ENCODE results near the gene MYO19.

Gene MYO19

GRCh38 chr17:36532435-36532975, 2.2 kb downstream of the MYO19 start:
- H3K4me1 ChIP-seq (ENCODE audit: control insufficient read depth in 2 of 2, insufficient read depth in 2 of 2, low read length in 2 of 2), result peaks cover 14 to 16% of the 10 kb centered on the region in 2 donors
- H3K27me3 ChIP-seq (ENCODE audit: control insufficient read depth in 2 of 2, insufficient read depth in 2 of 2, low read length in 2 of 2), result no peaks in the 10 kb centered on the region
- no peaks in the 10 kb centered on the region for H3K9me3 ChIP-seq (ENCODE audit: control insufficient read depth in 2 of 2, low read length in 2 of 2)
- no peak overlapping the region for H3K27ac ChIP-seq (ENCODE audit: low read depth in 2 of 2, low read length in 2 of 2)
- no peak overlapping the region for H3K9ac ChIP-seq (ENCODE audit: low read depth in 1 of 2, low read length in 2 of 2)
- H3K36me3 ChIP-seq (ENCODE audit: control insufficient read depth in 2 of 2, insufficient read depth in 2 of 2, low read length in 2 of 2), result peaks cover 33 to 34% of the 10 kb centered on the region in 2 donors
- H3K4me3 ChIP-seq (ENCODE audit: low read length in 2 of 2), result no peak overlapping the region

GRCh38 chr17:36529121-36529520, 5.5 kb downstream of the MYO19 start:
- no peaks in the 10 kb centered on the region for H3K27me3 ChIP-seq (ENCODE audit: control insufficient read depth in 2 of 2, insufficient read depth in 2 of 2, low read length in 2 of 2)
- H3K4me1 ChIP-seq (ENCODE audit: control insufficient read depth in 2 of 2, insufficient read depth in 2 of 2, low read length in 2 of 2), result peaks cover 6% of the 10 kb centered on the region in 2 donors
- no peak overlapping the region for H3K27ac ChIP-seq (ENCODE audit: low read depth in 2 of 2, low read length in 2 of 2)
- peaks cover 53 to 55% of the 10 kb centered on the region in 2 donors for H3K36me3 ChIP-seq (ENCODE audit: control insufficient read depth in 2 of 2, insufficient read depth in 2 of 2, low read length in 2 of 2)
- no peak overlapping the region for H3K9ac ChIP-seq (ENCODE audit: low read depth in 1 of 2, low read length in 2 of 2)
- no peaks in the 10 kb centered on the region for H3K9me3 ChIP-seq (ENCODE audit: control insufficient read depth in 2 of 2, low read length in 2 of 2)
- no peak overlapping the region for H3K4me3 ChIP-seq (ENCODE audit: low read length in 2 of 2)

GRCh38 chr17:36527621-36528250, 6.9 kb downstream of the MYO19 start:
- H3K4me3 ChIP-seq (ENCODE audit: low read length in 2 of 2), result no peak overlapping the region
- peaks cover 49 to 52% of the 10 kb centered on the region in 2 donors for H3K36me3 ChIP-seq (ENCODE audit: control insufficient read depth in 2 of 2, insufficient read depth in 2 of 2, low read length in 2 of 2)
- no peaks in the 10 kb centered on the region for H3K4me1 ChIP-seq (ENCODE audit: control insufficient read depth in 2 of 2, insufficient read depth in 2 of 2, low read length in 2 of 2)
- no peak overlapping the region for H3K9ac ChIP-seq (ENCODE audit: low read depth in 1 of 2, low read length in 2 of 2)
- no peaks in the 10 kb centered on the region for H3K27me3 ChIP-seq (ENCODE audit: control insufficient read depth in 2 of 2, insufficient read depth in 2 of 2, low read length in 2 of 2)
- no peak overlapping the region for H3K27ac ChIP-seq (ENCODE audit: low read depth in 2 of 2, low read length in 2 of 2)
- no peaks in the 10 kb centered on the region for H3K9me3 ChIP-seq (ENCODE audit: control insufficient read depth in 2 of 2, low read length in 2 of 2)

- Histone ChIP-seq H3K36me3 (ENCODE audit: control insufficient read depth in 2 of 2, insufficient read depth in 2 of 2, low read length in 2 of 2) (peaks cover 40 to 41% of the 10 kb centered on the region in 2 donors), H3K27ac (ENCODE audit: low read depth in 2 of 2, low read length in 2 of 2) (no peak overlapping the region), H3K27me3 (ENCODE audit: control insufficient read depth in 2 of 2, insufficient read depth in 2 of 2, low read length in 2 of 2) (no peaks in the 10 kb centered on the region), H3K9me3 (ENCODE audit: control insufficient read depth in 2 of 2, low read length in 2 of 2) (no peaks in the 10 kb centered on the region), H3K4me1 (ENCODE audit: control insufficient read depth in 2 of 2, insufficient read depth in 2 of 2, low read length in 2 of 2) (no peaks in the 10 kb centered on the region), H3K4me3 (ENCODE audit: low read length in 2 of 2) (no peak overlapping the region), H3K9ac (ENCODE audit: low read depth in 1 of 2, low read length in 2 of 2) (no peak overlapping the region)
Observed at GRCh38 chr17:36525888-36526287, 8.8 kb downstream of the MYO19 start.

- Histone ChIP-seq H3K27ac (ENCODE audit: low read depth in 2 of 2, low read length in 2 of 2) (no peak overlapping the region), H3K9ac (ENCODE audit: low read depth in 1 of 2, low read length in 2 of 2) (no peak overlapping the region), H3K36me3 (ENCODE audit: control insufficient read depth in 2 of 2, insufficient read depth in 2 of 2, low read length in 2 of 2) (peaks cover 43 to 48% of the 10 kb centered on the region in 2 donors), H3K4me3 (ENCODE audit: low read length in 2 of 2) (no peak overlapping the region), H3K27me3 (ENCODE audit: control insufficient read depth in 2 of 2, insufficient read depth in 2 of 2, low read length in 2 of 2) (no peaks in the 10 kb centered on the region), H3K9me3 (ENCODE audit: control insufficient read depth in 2 of 2, low read length in 2 of 2) (no peaks in the 10 kb centered on the region), H3K4me1 (ENCODE audit: control insufficient read depth in 2 of 2, insufficient read depth in 2 of 2, low read length in 2 of 2) (no peaks in the 10 kb centered on the region)
Observed at GRCh38 chr17:36525113-36525512, 9.6 kb downstream of the MYO19 start.

GRCh38 chr17:36524428-36524876, 10.2 kb downstream of the MYO19 start:
- Histone ChIP-seq H3K27ac (ENCODE audit: low read depth in 2 of 2, low read length in 2 of 2) (no peak overlapping the region), H3K9me3 (ENCODE audit: control insufficient read depth in 2 of 2, low read length in 2 of 2) (no peaks in the 10 kb centered on the region), H3K36me3 (ENCODE audit: control insufficient read depth in 2 of 2, insufficient read depth in 2 of 2, low read length in 2 of 2) (peaks cover 41 to 45% of the 10 kb centered on the region in 2 donors), H3K9ac (ENCODE audit: low read depth in 1 of 2, low read length in 2 of 2) (no peak overlapping the region), H3K4me1 (ENCODE audit: control insufficient read depth in 2 of 2, insufficient read depth in 2 of 2, low read length in 2 of 2) (no peaks in the 10 kb centered on the region), H3K4me3 (ENCODE audit: low read length in 2 of 2) (no peak overlapping the region), H3K27me3 (ENCODE audit: control insufficient read depth in 2 of 2, insufficient read depth in 2 of 2, low read length in 2 of 2) (no peaks in the 10 kb centered on the region)

- H3K27ac ChIP-seq (ENCODE audit: low read depth in 2 of 2, low read length in 2 of 2), result no peak overlapping the region
- H3K4me3 ChIP-seq (ENCODE audit: low read length in 2 of 2), result no peak overlapping the region
- peaks cover 37 to 44% of the 10 kb centered on the region in 2 donors for H3K36me3 ChIP-seq (ENCODE audit: control insufficient read depth in 2 of 2, insufficient read depth in 2 of 2, low read length in 2 of 2)
- H3K4me1 ChIP-seq (ENCODE audit: control insufficient read depth in 2 of 2, insufficient read depth in 2 of 2, low read length in 2 of 2), result no peaks in the 10 kb centered on the region
- H3K9ac ChIP-seq (ENCODE audit: low read depth in 1 of 2, low read length in 2 of 2), result no peak overlapping the region
- no peaks in the 10 kb centered on the region for H3K27me3 ChIP-seq (ENCODE audit: control insufficient read depth in 2 of 2, insufficient read depth in 2 of 2, low read length in 2 of 2)
- H3K9me3 ChIP-seq (ENCODE audit: control insufficient read depth in 2 of 2, low read length in 2 of 2), result no peaks in the 10 kb centered on the region
Observed at GRCh38 chr17:36523113-36523512, 11.6 kb downstream of the MYO19 start.

GRCh38 chr17:36515837-36516236, 18.8 kb downstream of the MYO19 start:
- Histone ChIP-seq H3K27ac (ENCODE audit: low read depth in 2 of 2, low read length in 2 of 2) (no peak overlapping the region), H3K4me3 (ENCODE audit: low read length in 2 of 2) (no peak overlapping the region), H3K9ac (ENCODE audit: low read depth in 1 of 2, low read length in 2 of 2) (no peak overlapping the region), H3K27me3 (ENCODE audit: control insufficient read depth in 2 of 2, insufficient read depth in 2 of 2, low read length in 2 of 2) (no peaks in the 10 kb centered on the region), H3K36me3 (ENCODE audit: control insufficient read depth in 2 of 2, insufficient read depth in 2 of 2, low read length in 2 of 2) (peaks cover 33 to 35% of the 10 kb centered on the region in 2 donors), H3K9me3 (ENCODE audit: control insufficient read depth in 2 of 2, low read length in 2 of 2) (no peaks in the 10 kb centered on the region), H3K4me1 (ENCODE audit: control insufficient read depth in 2 of 2, insufficient read depth in 2 of 2, low read length in 2 of 2) (no peaks in the 10 kb centered on the region)

GRCh38 chr17:36514856-36515255, 19.8 kb downstream of the MYO19 start:
- H3K9me3 ChIP-seq (ENCODE audit: control insufficient read depth in 2 of 2, low read length in 2 of 2), result no peaks in the 10 kb centered on the region
- H3K27ac ChIP-seq (ENCODE audit: low read depth in 2 of 2, low read length in 2 of 2), result no peak overlapping the region
- no peak overlapping the region for H3K9ac ChIP-seq (ENCODE audit: low read depth in 1 of 2, low read length in 2 of 2)
- H3K4me1 ChIP-seq (ENCODE audit: control insufficient read depth in 2 of 2, insufficient read depth in 2 of 2, low read length in 2 of 2), result no peaks in the 10 kb centered on the region
- H3K4me3 ChIP-seq (ENCODE audit: low read length in 2 of 2), result no peak overlapping the region
- H3K27me3 ChIP-seq (ENCODE audit: control insufficient read depth in 2 of 2, insufficient read depth in 2 of 2, low read length in 2 of 2), result no peaks in the 10 kb centered on the region
- peaks cover 31 to 42% of the 10 kb centered on the region in 2 donors for H3K36me3 ChIP-seq (ENCODE audit: control insufficient read depth in 2 of 2, insufficient read depth in 2 of 2, low read length in 2 of 2)

GRCh38 chr17:36512641-36513040, 22.0 kb downstream of the MYO19 start:
- Histone ChIP-seq H3K9me3 (ENCODE audit: control insufficient read depth in 2 of 2, low read length in 2 of 2) (no peaks in the 10 kb centered on the region), H3K4me3 (ENCODE audit: low read length in 2 of 2) (no peak overlapping the region), H3K4me1 (ENCODE audit: control insufficient read depth in 2 of 2, insufficient read depth in 2 of 2, low read length in 2 of 2) (no peaks in the 10 kb centered on the region), H3K9ac (ENCODE audit: low read depth in 1 of 2, low read length in 2 of 2) (no peak overlapping the region), H3K36me3 (ENCODE audit: control insufficient read depth in 2 of 2, insufficient read depth in 2 of 2, low read length in 2 of 2) (peaks cover 26 to 55% of the 10 kb centered on the region in 2 donors), H3K27ac (ENCODE audit: low read depth in 2 of 2, low read length in 2 of 2) (no peak overlapping the region), H3K27me3 (ENCODE audit: control insufficient read depth in 2 of 2, insufficient read depth in 2 of 2, low read length in 2 of 2) (no peaks in the 10 kb centered on the region)

Measured in mucosa of rectum (tissue), 2 donors.